Hematopoietic multipotent progenitor cell treated with erythropoietin and hydrocortisone succinate and interleukin-3 and kit ligand, for 15 days (in vitro differentiated cells): ENCODE data around the gene ANKS1B.

Experiments
- DNase-seq: peaks from one replicate; pipeline ENCODE4 v3.0.0-alpha.2; 2015; ENCODE audit warnings: low spot score

Gene ANKS1B

GRCh38 chr12:98935847-98936246, 1048.9 kb downstream of the ANKS1B start:
- DNase-seq: no peak

- DNase-seq: no peak
Measured at GRCh38 chr12:98922871-98923270, 1061.9 kb downstream of the ANKS1B start.

- no peak for DNase-seq
Measured at GRCh38 chr12:98918176-98918863, 1066.4 kb downstream of the ANKS1B start.

- no peak for DNase-seq
Measured at GRCh38 chr12:98916106-98916505, 1068.6 kb downstream of the ANKS1B start.

DNA sequence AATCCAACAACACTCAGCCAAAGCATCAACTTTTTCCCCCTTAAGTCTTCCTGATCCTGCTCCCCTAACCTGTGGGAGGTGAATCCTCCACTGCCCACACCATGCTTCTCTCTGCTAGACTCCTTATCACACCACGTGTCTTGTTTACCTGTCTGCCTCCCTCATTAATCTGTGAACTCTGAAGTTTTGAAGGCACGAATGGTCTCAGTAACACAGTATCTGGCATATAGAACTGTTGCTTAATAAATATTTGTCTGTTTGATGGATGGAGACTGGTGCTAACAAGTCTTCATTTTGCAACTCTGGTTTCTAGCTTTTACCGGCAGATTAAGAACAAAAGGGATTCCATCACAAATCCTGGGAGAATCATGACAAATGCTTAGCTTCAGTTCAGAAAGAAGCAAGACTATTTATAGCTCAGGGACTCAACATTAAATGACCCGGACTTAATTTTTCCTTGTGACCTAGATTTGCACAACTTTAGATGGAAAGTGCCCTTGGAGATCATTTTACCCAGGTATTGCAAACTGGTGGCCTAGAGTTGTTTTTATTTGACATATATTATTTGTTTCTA, 1072.2 kb downstream of the ANKS1B start:
- no peak for DNase-seq

GRCh38 chr12:98911396-98911795, 1073.3 kb downstream of the ANKS1B start:
- DNase-seq: no peak

GRCh38 chr12:98909746-98910145, 1075.0 kb downstream of the ANKS1B start:
- no peak for DNase-seq

- no peak for DNase-seq
Measured at GRCh38 chr12:98908866-98909265, 1075.9 kb downstream of the ANKS1B start.

DNA sequence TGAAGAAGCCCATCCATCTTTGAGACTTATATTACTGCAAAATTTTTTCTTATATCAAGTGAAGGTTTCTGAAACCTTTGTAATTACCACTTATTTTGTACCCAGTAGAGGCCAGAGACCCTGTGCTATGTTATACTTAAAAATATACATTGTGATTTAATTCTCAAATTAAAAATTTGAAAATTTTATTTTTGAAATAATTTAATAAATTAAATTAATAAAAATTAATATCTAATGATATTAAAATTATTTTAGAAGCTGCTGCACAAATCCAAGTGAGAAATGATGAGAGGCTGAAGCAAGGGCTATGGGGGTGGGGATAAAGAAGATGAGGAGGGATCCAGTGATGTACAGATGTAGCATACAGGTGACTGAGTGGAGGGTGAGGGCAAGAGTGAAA, 1080.9 kb downstream of the ANKS1B start:
- DNase-seq: no peak

DNA sequence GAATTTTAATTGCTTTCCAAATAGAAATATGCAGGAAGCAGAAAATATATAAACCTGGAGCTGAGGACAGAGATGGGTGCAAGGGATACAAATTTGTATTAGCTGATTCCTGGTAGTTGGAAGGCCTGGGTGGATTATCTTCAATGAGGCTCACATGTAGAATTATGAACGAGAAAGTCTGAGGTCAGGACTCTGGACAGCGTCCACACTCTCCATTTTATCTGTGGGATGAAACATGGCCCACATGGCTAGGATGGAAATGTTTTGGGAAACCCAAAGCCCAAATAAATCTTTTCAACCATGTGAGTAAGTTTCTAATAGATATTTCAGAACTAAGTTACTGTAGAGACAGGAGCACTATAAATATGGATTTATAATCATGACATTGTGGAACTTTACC, 1083.5 kb downstream of the ANKS1B start:
- DNase-seq: no peak

GRCh38 chr12:98896938-98897337, 1087.8 kb downstream of the ANKS1B start:
- DNase-seq: no peak

DNA sequence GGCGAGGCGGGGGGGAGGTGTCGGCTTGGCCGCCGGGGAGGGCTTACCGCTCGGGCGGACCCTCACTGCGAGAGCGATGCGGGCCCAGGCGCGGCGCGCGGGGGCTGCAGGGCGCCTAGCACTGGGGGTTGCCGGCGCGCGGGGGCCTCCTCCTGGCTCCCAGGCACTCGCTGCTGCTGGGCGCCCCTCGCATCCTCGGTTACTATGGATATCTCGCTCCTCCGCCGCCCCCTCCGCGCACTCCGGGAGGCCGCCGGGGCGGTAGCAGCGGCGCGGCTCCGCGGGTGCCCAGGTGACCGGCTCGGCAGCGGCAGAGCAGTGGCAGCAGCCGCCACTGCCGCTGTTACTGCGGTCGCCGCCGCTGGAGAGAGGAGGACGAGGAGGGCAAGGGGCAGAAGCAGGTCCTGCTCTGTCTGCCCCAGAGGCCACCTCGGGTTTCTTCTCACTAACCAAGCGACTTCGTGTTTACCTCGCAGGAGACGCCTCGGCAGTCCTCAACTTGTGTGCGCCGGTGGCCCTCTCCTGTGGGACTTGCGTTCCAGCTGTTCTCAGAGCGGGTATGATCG, 1089.6 kb downstream of the ANKS1B start:
- DNase-seq: no peak

DNA sequence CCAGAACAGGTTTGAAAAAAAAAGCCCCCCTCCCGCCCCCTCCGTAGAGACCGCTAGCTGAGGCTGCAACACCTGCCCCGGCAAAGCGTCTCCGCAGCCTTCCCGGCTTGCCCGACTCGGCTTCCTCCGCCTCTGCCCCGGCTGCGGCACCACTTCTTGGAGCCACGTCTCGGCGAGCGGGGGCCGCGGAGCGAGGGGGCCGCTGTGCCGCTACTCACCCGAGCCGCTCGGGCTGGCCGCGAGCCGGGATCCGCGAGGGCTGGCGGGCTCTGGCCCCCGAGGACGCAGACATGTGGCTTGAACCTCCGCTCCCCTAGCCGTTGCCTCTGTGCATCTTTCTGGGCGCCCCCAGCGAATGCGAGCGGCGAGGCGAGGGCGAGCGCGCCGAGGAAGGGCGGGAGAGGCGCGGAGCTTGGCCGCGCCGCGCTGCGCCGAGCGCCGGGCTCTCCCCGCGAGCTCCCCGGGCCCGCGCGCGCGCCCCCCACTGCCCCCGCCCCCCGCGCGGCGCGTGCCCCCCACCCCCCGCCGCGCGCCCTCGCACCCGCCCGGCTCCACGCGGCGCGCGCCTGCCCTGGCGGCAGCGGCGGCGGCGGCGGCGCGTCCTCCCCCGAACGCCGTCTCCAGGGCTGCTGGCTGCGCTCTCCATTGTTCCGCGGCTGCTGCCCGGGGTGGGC, 1090.2 kb downstream of the ANKS1B start:
- no peak for DNase-seq

DNA sequence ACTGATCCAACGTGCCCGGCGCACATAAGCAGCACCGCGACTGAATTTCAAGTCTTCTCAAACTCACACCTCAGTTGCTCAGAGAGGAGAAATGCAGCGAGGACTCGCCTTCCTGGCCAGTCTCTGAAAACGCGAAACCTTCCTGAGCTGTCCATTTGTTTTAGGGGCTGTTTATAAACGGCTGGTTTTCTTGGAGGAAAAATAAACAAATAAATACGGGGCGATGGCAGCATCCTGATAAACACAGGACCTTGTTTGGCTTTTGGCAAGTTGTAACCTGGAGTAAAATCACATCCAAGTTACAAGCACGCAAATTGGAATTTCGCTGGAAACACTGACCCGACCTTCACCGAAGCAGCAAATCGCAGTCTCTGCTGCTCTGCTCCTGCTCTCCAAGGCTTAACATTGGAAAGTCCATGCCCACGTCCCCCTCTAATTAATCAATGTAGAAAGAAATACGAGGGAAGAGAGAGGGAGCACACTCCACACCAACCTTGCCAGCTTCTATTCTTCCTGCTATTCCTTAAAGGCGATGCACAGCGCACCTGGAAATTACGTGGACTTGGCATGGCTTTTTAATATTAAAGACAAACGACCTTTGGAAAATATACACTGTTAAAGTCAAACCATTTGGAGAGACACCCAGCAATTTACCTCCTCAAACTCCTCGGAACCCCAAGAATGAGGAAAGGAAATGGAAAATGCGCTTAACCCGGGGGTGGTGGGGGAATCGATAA, 1090.9 kb downstream of the ANKS1B start:
- DNase-seq: no peak

GRCh38 chr12:98893126-98893674, 1091.5 kb downstream of the ANKS1B start:
- DNase-seq: no peak

GRCh38 chr12:98885778-98886177, 1099.0 kb downstream of the ANKS1B start:
- DNase-seq: no peak

- no peak for DNase-seq
Measured at GRCh38 chr12:98883231-98883630, 1101.5 kb downstream of the ANKS1B start.

DNA sequence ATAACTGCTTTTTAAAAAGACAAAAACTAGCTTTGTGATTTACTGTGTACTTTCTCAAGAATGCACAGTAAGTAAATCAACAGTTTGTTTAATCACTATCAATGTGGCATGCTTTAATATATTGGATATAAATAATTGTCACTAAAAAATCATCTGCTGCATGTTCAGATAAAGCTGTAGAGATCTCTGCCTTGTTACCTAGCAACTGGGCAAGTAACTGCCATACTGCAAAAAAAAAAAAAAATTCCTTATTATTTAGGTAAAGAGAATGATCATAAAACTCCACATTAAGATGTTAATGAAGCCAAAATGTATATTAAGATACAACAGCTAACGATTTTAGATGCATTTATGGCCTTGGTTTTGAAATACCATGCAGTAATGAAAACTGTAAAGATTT, 1102.2 kb downstream of the ANKS1B start:
- no peak for DNase-seq

DNA sequence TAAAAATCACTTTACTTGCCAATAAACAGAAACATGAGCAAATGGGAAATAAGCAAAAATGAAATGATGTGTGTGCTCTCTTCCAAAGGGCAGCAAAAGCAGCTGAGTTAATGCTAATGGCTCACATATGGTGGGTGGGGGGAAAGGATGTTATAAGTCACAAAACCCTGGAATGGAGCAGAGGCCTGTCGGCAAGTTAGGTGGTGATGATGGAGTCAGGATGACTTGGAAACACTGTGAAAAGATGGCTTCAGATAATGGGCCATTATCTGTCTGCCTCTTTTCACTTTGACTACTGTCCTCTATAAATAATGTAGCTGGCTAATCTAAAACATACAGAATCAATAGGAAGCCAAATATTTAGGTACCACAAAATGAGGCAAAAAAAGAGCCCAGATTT, 1111.0 kb downstream of the ANKS1B start:
- no peak for DNase-seq

DNA sequence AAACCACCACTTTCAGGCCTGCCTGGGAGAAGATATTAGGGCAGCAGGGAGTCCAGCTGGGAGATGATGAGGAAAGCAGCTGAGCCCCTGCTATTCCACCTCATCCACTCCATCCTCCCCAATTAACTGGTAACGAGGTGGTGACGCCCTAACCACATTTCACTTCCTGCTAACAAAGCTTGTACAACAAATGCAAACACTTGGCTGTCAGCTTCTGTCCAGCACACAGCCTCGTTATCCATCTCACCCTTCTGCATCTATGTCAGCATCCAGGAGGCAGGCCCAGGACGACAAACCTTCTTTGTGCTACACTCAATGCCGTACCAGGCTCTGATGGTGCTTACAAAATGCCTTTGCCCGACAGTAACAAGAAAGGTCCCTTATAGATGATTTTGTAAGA, 1114.2 kb downstream of the ANKS1B start:
- no peak for DNase-seq

GRCh38 chr12:98869886-98870503, 1114.7 kb downstream of the ANKS1B start:
- DNase-seq: no peak

DNA sequence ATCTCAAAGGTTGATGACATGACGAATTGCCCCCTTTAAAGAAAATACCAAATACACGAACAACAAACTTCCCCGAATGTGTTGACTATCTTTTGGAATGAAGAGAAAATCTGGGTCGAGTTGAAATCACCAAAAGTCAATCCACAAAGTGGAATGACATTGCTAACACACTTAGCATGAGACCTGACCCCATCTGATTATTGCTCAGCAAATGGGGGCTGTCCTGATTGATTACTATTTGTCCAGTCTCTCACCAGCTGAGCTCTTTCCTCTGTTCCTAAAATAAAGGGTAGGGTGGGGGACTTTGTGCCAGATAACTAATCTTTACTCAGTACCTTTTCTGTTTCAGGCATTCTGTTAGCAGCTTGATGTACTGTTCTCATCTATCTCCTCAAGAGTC, 1116.2 kb downstream of the ANKS1B start:
- no peak for DNase-seq
